Measurements from ENCODE around the gene TMEM238. TPM values are rescaled to one million over a fixed set of nuclear protein-coding genes. Genes with fewer than 3 reads are reported as not detected.

The TMEM238 gene
- total RNA-seq, 3 donors from 2014 or later (not counting 1 experiment from before 2014, with no cell fraction given) = 2.9 to 5.1 (median 4.0) TPM

DNA sequence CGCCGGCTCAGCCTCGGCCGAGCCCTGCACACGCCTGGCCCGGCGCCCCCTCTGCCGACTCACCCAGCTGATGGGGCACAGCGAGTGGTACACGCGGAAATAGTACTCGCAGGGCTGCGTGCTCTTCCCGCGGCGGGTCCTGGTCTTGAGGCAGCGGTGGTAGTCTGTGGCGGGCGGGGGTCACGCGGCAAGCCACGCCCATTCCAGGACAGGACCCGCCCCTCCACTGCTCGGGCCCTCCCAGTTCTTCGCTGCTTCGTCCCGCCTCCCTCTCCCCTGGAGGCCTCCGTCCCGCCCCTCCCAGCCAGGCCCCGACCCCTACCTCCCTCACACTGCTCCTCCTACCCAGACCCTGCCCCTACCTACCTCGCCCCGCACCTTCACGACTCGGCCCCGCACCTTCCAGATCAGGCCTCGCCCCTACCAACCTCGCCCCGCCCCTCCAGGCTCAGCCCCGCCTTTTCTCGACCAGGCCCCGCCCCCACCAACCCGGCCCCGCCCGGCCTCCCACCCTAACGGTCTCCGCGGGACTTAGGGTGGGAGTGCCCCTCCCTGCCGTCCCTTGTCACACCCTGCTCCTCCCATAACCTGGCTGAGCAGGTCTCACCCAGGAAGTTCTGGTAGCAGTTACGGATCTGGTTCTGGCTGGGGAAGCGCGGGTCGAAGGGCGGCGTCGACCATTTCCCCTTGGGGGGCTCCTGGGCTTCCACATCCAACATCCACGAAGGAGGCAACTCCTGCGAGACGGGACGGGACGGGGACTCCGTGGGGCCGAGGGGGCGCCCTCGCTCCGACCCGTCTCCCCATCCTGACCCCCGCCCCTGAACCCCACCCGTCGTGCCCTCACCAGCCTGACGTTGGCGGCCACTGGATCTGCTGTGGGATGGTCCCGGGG is 30.0 kb downstream of the TMEM238 start:
- ATAC-seq = peak; percentile 79 to 91 (median 89)
- Histone ChIP-seq H3K36me3 (ENCODE audit: control insufficient read depth, insufficient read depth, low read length) (no peaks in the 10 kb centered on the region), H3K4me1 (ENCODE audit: control insufficient read depth, insufficient read depth, low read length) (peaks cover 21% of the 10 kb centered on the region), H3K9me3 (ENCODE audit: control insufficient read depth, insufficient read depth, low read length) (no peaks in the 10 kb centered on the region), H3K27me3 (ENCODE audit: control insufficient read depth, insufficient read depth, low read length) (peaks cover 28% of the 10 kb centered on the region), H3K27ac (ENCODE audit: low read length) (no peak overlapping the region), H3K4me3 (ENCODE audit: low read length) (peak overlapping the region; percentile 29)
- WGBS (ENCODE audit: insufficient coverage) = 2% methylated on average over 72 of the region's 72 CpGs
- Mint-ChIP-seq H3K4me1 (peaks cover 4 to 31% of the 10 kb centered on the region in 2 donors), H3K36me3 (no peaks in the 10 kb centered on the region), H3K9me3 (no peaks in the 10 kb centered on the region), H3K27me3 (ENCODE audit: low read depth in 2 of 2) (peaks cover 32 to 40% of the 10 kb centered on the region in 2 donors), H3K4me3 (peak overlapping the region; percentile 86), H3K27ac (peak overlapping the region in 1 of 2 donors; percentile 77)
- intact Hi-C loops (cut with micrococcal nuclease) = no loop called here
- peak; percentile 67 to 82 for DNase-seq
- TF ChIP-seq, protein P1, sequence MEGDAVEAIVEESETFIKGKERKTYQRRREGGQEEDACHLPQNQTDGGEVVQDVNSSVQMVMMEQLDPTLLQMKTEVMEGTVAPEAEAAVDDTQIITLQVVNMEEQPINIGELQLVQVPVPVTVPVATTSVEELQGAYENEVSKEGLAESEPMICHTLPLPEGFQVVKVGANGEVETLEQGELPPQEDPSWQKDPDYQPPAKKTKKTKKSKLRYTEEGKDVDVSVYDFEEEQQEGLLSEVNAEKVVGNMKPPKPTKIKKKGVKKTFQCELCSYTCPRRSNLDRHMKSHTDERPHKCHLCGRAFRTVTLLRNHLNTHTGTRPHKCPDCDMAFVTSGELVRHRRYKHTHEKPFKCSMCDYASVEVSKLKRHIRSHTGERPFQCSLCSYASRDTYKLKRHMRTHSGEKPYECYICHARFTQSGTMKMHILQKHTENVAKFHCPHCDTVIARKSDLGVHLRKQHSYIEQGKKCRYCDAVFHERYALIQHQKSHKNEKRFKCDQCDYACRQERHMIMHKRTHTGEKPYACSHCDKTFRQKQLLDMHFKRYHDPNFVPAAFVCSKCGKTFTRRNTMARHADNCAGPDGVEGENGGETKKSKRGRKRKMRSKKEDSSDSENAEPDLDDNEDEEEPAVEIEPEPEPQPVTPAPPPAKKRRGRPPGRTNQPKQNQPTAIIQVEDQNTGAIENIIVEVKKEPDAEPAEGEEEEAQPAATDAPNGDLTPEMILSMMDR (IDR thresholded peaks at IDR 0.05) = no peak

DNA sequence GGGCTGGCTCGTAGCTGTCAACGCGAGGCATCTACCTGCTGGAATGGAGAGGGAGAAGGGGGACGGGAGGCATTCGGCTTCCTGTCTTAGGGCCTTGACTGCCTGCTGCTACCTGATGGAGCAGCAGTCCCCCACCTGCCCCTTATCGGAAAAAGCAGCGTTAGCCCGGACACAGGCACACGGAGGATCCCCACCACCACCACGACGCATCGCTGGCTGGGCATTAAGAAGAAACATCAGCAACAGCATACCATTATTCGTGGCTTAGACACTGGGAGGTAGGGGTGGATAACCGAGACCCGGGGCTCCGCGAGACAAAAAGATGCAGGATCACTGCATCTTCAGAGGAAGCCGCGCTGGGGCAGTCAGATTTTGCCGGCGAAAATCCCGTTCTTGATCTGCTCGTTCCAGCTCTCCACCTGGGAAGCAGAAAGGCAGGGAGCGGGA is 30.7 kb downstream of the TMEM238 start:
- peak in 1 of 2 donors; percentile 33 for DNase-seq

DNA sequence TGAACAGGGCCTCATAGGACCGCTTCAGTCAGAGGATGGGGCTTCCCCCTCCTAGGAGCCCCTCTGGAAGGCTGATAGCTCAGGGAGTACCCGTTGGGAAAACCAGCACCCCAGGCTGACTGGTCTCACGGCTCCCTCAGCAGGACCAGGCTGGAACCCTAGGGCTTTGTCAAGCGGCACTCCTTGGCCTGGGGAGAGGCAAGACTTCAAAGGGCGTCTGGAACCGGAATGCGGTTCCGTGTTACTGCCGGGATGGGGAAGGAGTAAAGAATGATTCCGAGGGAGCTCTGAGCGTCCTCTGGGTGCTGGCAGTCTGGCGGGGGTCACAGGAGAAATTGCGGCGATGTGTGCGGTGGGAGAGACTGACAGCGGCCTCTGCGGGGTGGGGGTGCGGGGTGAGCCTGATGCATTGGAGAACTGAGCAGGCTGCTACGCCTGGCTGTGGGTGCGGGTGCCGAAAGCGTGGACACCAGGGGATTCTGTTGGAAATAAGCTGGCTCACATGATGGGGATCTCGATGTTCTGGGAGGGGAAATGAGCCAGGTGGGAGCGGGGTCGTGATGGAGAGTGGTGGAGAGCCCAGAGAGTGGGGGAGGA is 31.4 kb downstream of the TMEM238 start:
- Histone ChIP-seq H3K36me3 (ENCODE audit: control insufficient read depth, insufficient read depth, low read length) (no peaks in the 10 kb centered on the region), H3K27ac (ENCODE audit: low read length) (no peak overlapping the region), H3K27me3 (ENCODE audit: control insufficient read depth, insufficient read depth, low read length) (peaks cover 28% of the 10 kb centered on the region), H3K9me3 (ENCODE audit: control insufficient read depth, insufficient read depth, low read length) (no peaks in the 10 kb centered on the region), H3K4me3 (ENCODE audit: low read length) (no peak overlapping the region), H3K4me1 (ENCODE audit: control insufficient read depth, insufficient read depth, low read length) (peaks cover 21% of the 10 kb centered on the region)
- TF ChIP-seq, protein P1 (IDR thresholded peaks at IDR 0.05) = no peak
- intact Hi-C loops (cut with micrococcal nuclease) = no loop called here
- no peaks in the 10 kb centered on the region for H3K36me3 Mint-ChIP-seq
- H3K9me3 Mint-ChIP-seq = no peaks in the 10 kb centered on the region
- H3K4me1 Mint-ChIP-seq = peaks cover 4 to 31% of the 10 kb centered on the region in 2 donors
- ATAC-seq (no peak), DNase-seq (no peak)
- H3K27ac Mint-ChIP-seq = peak overlapping the region in 1 of 2 donors; percentile 77
- peak overlapping the region; percentile 60 for H3K4me3 Mint-ChIP-seq
- 75% methylated on average over 25 of the region's 25 CpGs for WGBS (ENCODE audit: insufficient coverage)
- H3K27me3 Mint-ChIP-seq (ENCODE audit: low read depth in 2 of 2) = peaks cover 31 to 37% of the 10 kb centered on the region in 2 donors

More for the DNA sequence above, 30.7 kb downstream of the TMEM238 start:
- Histone ChIP-seq H3K27ac (ENCODE audit: low read length) (no peak overlapping the region), H3K4me1 (ENCODE audit: control insufficient read depth, insufficient read depth, low read length) (peaks cover 21% of the 10 kb centered on the region), H3K36me3 (ENCODE audit: control insufficient read depth, insufficient read depth, low read length) (no peaks in the 10 kb centered on the region), H3K9me3 (ENCODE audit: control insufficient read depth, insufficient read depth, low read length) (no peaks in the 10 kb centered on the region), H3K4me3 (ENCODE audit: low read length) (peak overlapping the region; percentile 29), H3K27me3 (ENCODE audit: control insufficient read depth, insufficient read depth, low read length) (peaks cover 28% of the 10 kb centered on the region)
- peaks cover 32 to 40% of the 10 kb centered on the region in 2 donors for H3K27me3 Mint-ChIP-seq (ENCODE audit: low read depth in 2 of 2)
- peak in 2 of 3 donors; percentile 2 for ATAC-seq
- no peaks in the 10 kb centered on the region for H3K9me3 Mint-ChIP-seq
- H3K4me3 Mint-ChIP-seq = peak overlapping the region; percentile 86
- WGBS (ENCODE audit: insufficient coverage) = 3% methylated on average over 23 of the region's 24 CpGs
- TF ChIP-seq, protein P1 (IDR thresholded peaks at IDR 0.05) = no peak
- peak overlapping the region in 1 of 2 donors; percentile 77 for H3K27ac Mint-ChIP-seq
- intact Hi-C loops (cut with micrococcal nuclease) = no loop called here
- H3K4me1 Mint-ChIP-seq = peaks cover 4 to 31% of the 10 kb centered on the region in 2 donors
- no peaks in the 10 kb centered on the region for H3K36me3 Mint-ChIP-seq
